Measurements from ENCODE around the gene MMP2. TPM values are rescaled to one million over a fixed set of nuclear protein-coding genes. Genes with fewer than 3 reads are reported as not detected.
A peak's percentile ranks its signal among the peaks of the same experiment; 100 is the strongest.

Gene MMP2
- total RNA-seq, 1 experiment from 2014 or later: 0.91 TPM

GRCh38 chr16:55527885-55528284, 48.9 kb downstream of the MMP2 start:
- DNase-seq: no peak
- no peaks in the 10 kb centered on the region; the same call in 1 of the 2 replicates for H3K9me3 ChIP-seq
- H3K4me1 ChIP-seq: peaks cover 34% of the 10 kb centered on the region
- intact Hi-C loops (cut with micrococcal nuclease; ENCODE audit: unreplicated experiment): no loop called here
- H3K4me3 Mint-ChIP-seq (ENCODE audit: unreplicated experiment): no peak overlapping the region
- H3K4me1 Mint-ChIP-seq (ENCODE audit: low read depth, unreplicated experiment): peaks cover 15% of the 10 kb centered on the region
- H3K27me3 Mint-ChIP-seq (ENCODE audit: insufficient read depth, unreplicated experiment): no peaks in the 10 kb centered on the region
- H3K36me3 Mint-ChIP-seq (ENCODE audit: insufficient read depth, unreplicated experiment): peaks cover 6% of the 10 kb centered on the region
- H3K27me3 ChIP-seq (replicated peaks; ENCODE audit: control insufficient read depth, insufficient read depth, low read length): no peaks in the 10 kb centered on the region
- CTCF ChIA-PET: interaction anchor here (1.3 kb wide), 1 partner anchor 63 kb away, joined by 3 read pairs; no protein-coding TSS in a partner anchor
- TF ChIP-seq CTCF (IDR thresholded peaks at IDR 0.05; ENCODE audit: insufficient read depth in 1 of 2, low read depth in 1 of 2, low read length in 1 of 2, severe bottlenecking in 1 of 2, unreplicated experiment in 1 of 2): no peak
- no peaks in the 10 kb centered on the region; the same call in 1 of the 2 replicates for H3K36me3 ChIP-seq (ENCODE audit: control insufficient read depth, insufficient read depth, low read length)
- POLR2A ChIA-PET: no interaction called here
- no peaks in the 10 kb centered on the region for H3K9me3 Mint-ChIP-seq (ENCODE audit: unreplicated experiment)
- no peak overlapping the region for H3K27ac Mint-ChIP-seq (ENCODE audit: unreplicated experiment)
- H3K4me3 ChIP-seq (ENCODE audit: low read depth, low read length): no peak overlapping the region
- no TSS peak for BruUV-seq (replicated peaks)

GRCh38 chr16:55529018-55529417, 50.0 kb downstream of the MMP2 start:
- no peak overlapping the region for H3K4me3 Mint-ChIP-seq (ENCODE audit: unreplicated experiment)
- H3K9me3 Mint-ChIP-seq (ENCODE audit: unreplicated experiment): no peaks in the 10 kb centered on the region
- peaks cover 15% of the 10 kb centered on the region for H3K4me1 Mint-ChIP-seq (ENCODE audit: low read depth, unreplicated experiment)
- no peaks in the 10 kb centered on the region for H3K27me3 ChIP-seq (replicated peaks; ENCODE audit: control insufficient read depth, insufficient read depth, low read length)
- no peak overlapping the region for H3K4me3 ChIP-seq (ENCODE audit: low read depth, low read length)
- H3K27me3 Mint-ChIP-seq (ENCODE audit: insufficient read depth, unreplicated experiment): no peaks in the 10 kb centered on the region
- H3K9me3 ChIP-seq: no peaks in the 10 kb centered on the region
- H3K4me1 ChIP-seq: peaks cover 34% of the 10 kb centered on the region
- H3K36me3 ChIP-seq (ENCODE audit: control insufficient read depth, insufficient read depth, low read length): no peaks in the 10 kb centered on the region; the same call in 1 of the 2 replicates
- DNase-seq: no peak
- peak overlapping the region; percentile 64 for H3K27ac Mint-ChIP-seq (ENCODE audit: unreplicated experiment)
- no peak for TF ChIP-seq CTCF (IDR thresholded peaks at IDR 0.05; ENCODE audit: insufficient read depth in 1 of 2, low read depth in 1 of 2, low read length in 1 of 2, severe bottlenecking in 1 of 2, unreplicated experiment in 1 of 2)
- CTCF ChIA-PET: interaction anchor here (1.3 kb wide), 1 partner anchor 64 kb away, joined by 3 read pairs; no protein-coding TSS in a partner anchor
- no TSS peak for BruUV-seq (replicated peaks)
- POLR2A ChIA-PET: no interaction called here
- intact Hi-C loops (cut with micrococcal nuclease; ENCODE audit: unreplicated experiment): no loop called here
- peaks cover 6% of the 10 kb centered on the region for H3K36me3 Mint-ChIP-seq (ENCODE audit: insufficient read depth, unreplicated experiment)

- Histone ChIP-seq H3K27me3 (replicated peaks; ENCODE audit: control insufficient read depth, insufficient read depth, low read length) (no peaks in the 10 kb centered on the region), H3K36me3 (ENCODE audit: control insufficient read depth, insufficient read depth, low read length) (no peaks in the 10 kb centered on the region; the same call in 1 of the 2 replicates), H3K4me1 (peaks cover 34% of the 10 kb centered on the region), H3K4me3 (ENCODE audit: low read depth, low read length) (no peak overlapping the region), H3K9me3 (no peaks in the 10 kb centered on the region)
- Mint-ChIP-seq H3K36me3 (ENCODE audit: insufficient read depth, unreplicated experiment) (peaks cover 6% of the 10 kb centered on the region), H3K4me1 (ENCODE audit: low read depth, unreplicated experiment) (peaks cover 15% of the 10 kb centered on the region), H3K9me3 (ENCODE audit: unreplicated experiment) (no peaks in the 10 kb centered on the region), H3K27ac (ENCODE audit: unreplicated experiment) (peak overlapping the region; percentile 82), H3K4me3 (ENCODE audit: unreplicated experiment) (peak overlapping the region; percentile 63), H3K27me3 (ENCODE audit: insufficient read depth, unreplicated experiment) (no peaks in the 10 kb centered on the region)
- BruUV-seq (replicated peaks): no TSS peak
- intact Hi-C loops (cut with micrococcal nuclease; ENCODE audit: unreplicated experiment): loop anchor here (1.0 kb wide), 2 partner anchors 21 to 65 kb away; partner anchors contain the start of gene LPCAT2
- ChIA-PET POLR2A (no interaction called here), CTCF (no interaction called here)
- no peak for TF ChIP-seq CTCF (IDR thresholded peaks at IDR 0.05; ENCODE audit: insufficient read depth in 1 of 2, low read depth in 1 of 2, low read length in 1 of 2, severe bottlenecking in 1 of 2, unreplicated experiment in 1 of 2)
- DNase-seq: peak; percentile 65 to 84
Observed at GRCh38 chr16:55530316-55530856, 51.4 kb downstream of the MMP2 start.
